ENCODE results near the gene DHRS12. TPM values are rescaled to one million over a fixed set of nuclear protein-coding genes. Genes with fewer than 3 reads are reported as not detected.

Gene DHRS12
- total RNA-seq, 1 donor from 2014 or later, result 2.4 TPM

DNA sequence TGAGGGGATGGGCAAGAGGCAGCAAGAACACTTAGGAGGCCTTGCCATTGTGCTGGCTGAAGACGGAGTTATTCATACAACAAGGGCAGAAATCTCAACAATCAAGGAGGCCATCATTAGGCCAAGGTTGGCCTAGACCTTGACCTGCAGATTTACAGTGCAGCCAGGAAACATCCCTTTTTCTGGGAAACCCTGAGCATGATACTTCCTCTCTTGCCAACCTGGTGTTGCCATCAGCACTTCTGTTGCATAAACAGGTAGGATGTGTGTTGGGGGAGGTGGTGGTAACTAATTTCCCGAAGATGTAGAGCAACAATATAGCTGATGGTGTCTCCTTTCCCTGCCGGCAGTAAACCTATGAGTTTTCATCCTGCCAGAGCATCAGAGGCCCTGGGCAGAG lies 33.1 kb upstream of the DHRS12 start:
- TF ChIP-seq, protein P1, sequence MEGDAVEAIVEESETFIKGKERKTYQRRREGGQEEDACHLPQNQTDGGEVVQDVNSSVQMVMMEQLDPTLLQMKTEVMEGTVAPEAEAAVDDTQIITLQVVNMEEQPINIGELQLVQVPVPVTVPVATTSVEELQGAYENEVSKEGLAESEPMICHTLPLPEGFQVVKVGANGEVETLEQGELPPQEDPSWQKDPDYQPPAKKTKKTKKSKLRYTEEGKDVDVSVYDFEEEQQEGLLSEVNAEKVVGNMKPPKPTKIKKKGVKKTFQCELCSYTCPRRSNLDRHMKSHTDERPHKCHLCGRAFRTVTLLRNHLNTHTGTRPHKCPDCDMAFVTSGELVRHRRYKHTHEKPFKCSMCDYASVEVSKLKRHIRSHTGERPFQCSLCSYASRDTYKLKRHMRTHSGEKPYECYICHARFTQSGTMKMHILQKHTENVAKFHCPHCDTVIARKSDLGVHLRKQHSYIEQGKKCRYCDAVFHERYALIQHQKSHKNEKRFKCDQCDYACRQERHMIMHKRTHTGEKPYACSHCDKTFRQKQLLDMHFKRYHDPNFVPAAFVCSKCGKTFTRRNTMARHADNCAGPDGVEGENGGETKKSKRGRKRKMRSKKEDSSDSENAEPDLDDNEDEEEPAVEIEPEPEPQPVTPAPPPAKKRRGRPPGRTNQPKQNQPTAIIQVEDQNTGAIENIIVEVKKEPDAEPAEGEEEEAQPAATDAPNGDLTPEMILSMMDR (conservative IDR thresholded peaks at IDR 0.05; ENCODE audit: low read depth, low read length), result no peak
- DNase-seq (ENCODE audit: low read depth), result no peak

GRCh38 chr13:51834581-51835171 lies 30.7 kb upstream of the DHRS12 start:
- DNase-seq (ENCODE audit: low read depth), result no peak
- H3K4me3 ChIP-seq (ENCODE audit: low read depth, low read length), result no peak overlapping the region
- TF ChIP-seq, protein P1 (conservative IDR thresholded peaks at IDR 0.05; ENCODE audit: low read depth, low read length), result no peak

More for the DNA sequence above, 33.1 kb upstream of the DHRS12 start:
- H3K4me3 ChIP-seq (ENCODE audit: low read depth, low read length), result no peak overlapping the region

DNA sequence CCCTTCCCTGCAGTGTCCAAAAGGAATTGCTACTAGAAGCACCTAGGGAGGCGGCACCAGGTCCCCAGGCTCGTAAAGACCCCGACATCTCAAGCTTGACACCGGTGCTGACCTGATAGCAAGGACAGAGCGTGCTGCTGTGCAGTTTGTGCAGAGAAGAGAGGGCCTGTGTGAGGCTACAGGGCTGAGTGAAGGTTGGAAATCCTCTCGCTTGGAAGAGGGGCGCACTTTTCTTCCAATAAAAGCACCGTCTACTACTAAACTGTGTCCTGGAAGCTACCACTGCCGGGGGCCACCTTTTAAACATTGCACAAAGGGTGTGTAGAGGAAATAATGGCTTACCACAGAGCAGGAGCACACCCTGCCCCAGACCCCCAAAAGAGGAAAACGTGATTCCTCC lies 30.0 kb upstream of the DHRS12 start:
- DNase-seq (ENCODE audit: low read depth), result no peak
- TF ChIP-seq, protein P1 (conservative IDR thresholded peaks at IDR 0.05; ENCODE audit: low read depth, low read length), result no peak
- H3K4me3 ChIP-seq (ENCODE audit: low read depth, low read length), result no peak overlapping the region

DNA sequence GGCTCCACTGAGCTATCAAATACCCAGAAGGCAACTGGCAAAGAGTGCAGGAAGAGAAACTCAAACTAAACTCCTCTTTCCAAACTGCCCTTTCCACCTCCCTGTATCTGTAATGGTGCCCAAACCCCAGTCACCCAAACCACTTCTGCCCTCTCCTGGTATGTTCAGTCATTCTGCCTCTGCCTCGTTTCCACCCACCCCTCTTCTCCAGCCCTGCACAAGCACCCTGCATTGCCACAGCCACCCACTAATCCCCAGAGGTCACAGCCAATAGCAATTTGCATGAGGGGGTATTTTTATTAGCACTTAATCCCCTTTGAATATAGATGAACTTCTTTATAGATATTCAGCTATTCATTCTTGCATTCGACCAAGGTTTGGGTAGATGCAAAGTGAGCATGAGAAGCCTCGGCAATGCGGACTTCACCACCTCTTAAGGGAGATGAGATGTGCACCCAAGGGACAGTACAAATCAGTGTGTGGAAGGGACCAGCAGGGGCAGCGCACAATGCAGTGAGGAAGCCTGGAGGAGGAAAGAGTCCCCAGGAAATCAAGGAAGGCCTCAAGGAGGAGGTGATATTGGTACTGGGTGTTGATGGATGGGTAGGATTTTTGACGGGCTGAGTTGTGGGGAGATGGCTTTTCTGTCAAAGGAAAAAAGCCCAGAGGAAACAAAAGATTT lies 28.6 kb upstream of the DHRS12 start:
- TF ChIP-seq, protein P1 (conservative IDR thresholded peaks at IDR 0.05; ENCODE audit: low read depth, low read length), result peak; percentile 41
- H3K4me3 ChIP-seq (ENCODE audit: low read depth, low read length), result no peak overlapping the region
- DNase-seq (ENCODE audit: low read depth), result no peak

GRCh38 chr13:51831519-51831918 lies 27.6 kb upstream of the DHRS12 start:
- DNase-seq (ENCODE audit: low read depth), result no peak
- TF ChIP-seq, protein P1 (conservative IDR thresholded peaks at IDR 0.05; ENCODE audit: low read depth, low read length), result no peak
- H3K4me3 ChIP-seq (ENCODE audit: low read depth, low read length), result no peak overlapping the region

GRCh38 chr13:51829568-51829899 lies 25.6 kb upstream of the DHRS12 start:
- H3K4me3 ChIP-seq (ENCODE audit: low read depth, low read length), result no peak overlapping the region
- TF ChIP-seq, protein P1 (conservative IDR thresholded peaks at IDR 0.05; ENCODE audit: low read depth, low read length), result no peak
- no peak for DNase-seq (ENCODE audit: low read depth)
